RPMI8226 (cell line): ENCODE measurements around the gene CHMP4A.

ENCODE experiments used
- DNase-seq: peaks from one replicate; pipeline ENCODE4 v3.0.0-alpha.2; 2015

Gene CHMP4A

GRCh38 chr14:24177041-24177825 lies 36.1 kb downstream of the CHMP4A start:
- no peak for DNase-seq

GRCh38 chr14:24176599-24176998 lies 36.7 kb downstream of the CHMP4A start:
- DNase-seq: no peak

- DNase-seq: no peak
Observed at GRCh38 chr14:24172871-24173281, 40.4 kb downstream of the CHMP4A start.

GRCh38 chr14:24172261-24172860 lies 40.9 kb downstream of the CHMP4A start:
- no peak for DNase-seq

- no peak for DNase-seq
Observed at GRCh38 chr14:24171422-24172260, 41.6 kb downstream of the CHMP4A start, which contains the start of gene REC8. TSS of gene REC8 (plus strand) at chr14:24172080. CDS start at chr14:24172553, 473 bp downstream.

GRCh38 chr14:24167469-24168114 lies 45.7 kb downstream of the CHMP4A start:
- no peak for DNase-seq

- no peak for DNase-seq
Observed at GRCh38 chr14:24165785-24166184, 47.5 kb downstream of the CHMP4A start.

- DNase-seq: no peak
Observed at GRCh38 chr14:24164518-24164991, 48.7 kb downstream of the CHMP4A start.

GRCh38 chr14:24162093-24162492 lies 51.2 kb downstream of the CHMP4A start:
- DNase-seq: no peak

- peak; percentile 93 for DNase-seq
Observed at GRCh38 chr14:24160850-24161804, 52.2 kb downstream of the CHMP4A start, which contains the start of gene IRF9. TSS of gene IRF9 (plus strand) at chr14:24161265. CDS start at chr14:24162145, 880 bp downstream.

GRCh38 chr14:24160499-24160849 lies 52.8 kb downstream of the CHMP4A start:
- DNase-seq: no peak

GRCh38 chr14:24159777-24160498 lies 53.4 kb downstream of the CHMP4A start:
- DNase-seq: no peak
